ENCODE results near the gene TTC33.

DNA sequence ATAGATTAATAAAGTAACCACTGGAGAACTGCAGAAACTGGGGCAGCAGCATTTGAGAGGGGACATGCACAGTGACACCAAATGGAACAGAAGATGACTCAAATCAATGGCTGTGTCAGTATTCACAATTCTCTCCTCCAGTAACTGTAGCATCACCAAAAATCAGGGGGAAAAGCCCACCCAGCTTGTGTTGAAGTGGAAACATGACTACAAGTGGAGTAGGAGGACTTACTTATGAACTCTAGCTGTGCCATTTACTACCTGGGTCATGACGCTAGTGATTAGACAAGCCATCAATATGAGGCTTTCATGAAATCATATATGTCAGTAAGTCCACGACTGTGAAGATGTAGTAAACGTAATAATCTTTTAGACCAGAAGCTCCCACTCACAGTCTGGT lies 275.8 kb downstream of the TTC33 start:
- TF ChIP-seq, protein P1, sequence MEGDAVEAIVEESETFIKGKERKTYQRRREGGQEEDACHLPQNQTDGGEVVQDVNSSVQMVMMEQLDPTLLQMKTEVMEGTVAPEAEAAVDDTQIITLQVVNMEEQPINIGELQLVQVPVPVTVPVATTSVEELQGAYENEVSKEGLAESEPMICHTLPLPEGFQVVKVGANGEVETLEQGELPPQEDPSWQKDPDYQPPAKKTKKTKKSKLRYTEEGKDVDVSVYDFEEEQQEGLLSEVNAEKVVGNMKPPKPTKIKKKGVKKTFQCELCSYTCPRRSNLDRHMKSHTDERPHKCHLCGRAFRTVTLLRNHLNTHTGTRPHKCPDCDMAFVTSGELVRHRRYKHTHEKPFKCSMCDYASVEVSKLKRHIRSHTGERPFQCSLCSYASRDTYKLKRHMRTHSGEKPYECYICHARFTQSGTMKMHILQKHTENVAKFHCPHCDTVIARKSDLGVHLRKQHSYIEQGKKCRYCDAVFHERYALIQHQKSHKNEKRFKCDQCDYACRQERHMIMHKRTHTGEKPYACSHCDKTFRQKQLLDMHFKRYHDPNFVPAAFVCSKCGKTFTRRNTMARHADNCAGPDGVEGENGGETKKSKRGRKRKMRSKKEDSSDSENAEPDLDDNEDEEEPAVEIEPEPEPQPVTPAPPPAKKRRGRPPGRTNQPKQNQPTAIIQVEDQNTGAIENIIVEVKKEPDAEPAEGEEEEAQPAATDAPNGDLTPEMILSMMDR (IDR thresholded peaks at IDR 0.05; ENCODE audit: poor library complexity, severe bottlenecking): no peak
- TF ChIP-seq POLR2AphosphoS5 (IDR thresholded peaks at IDR 0.05) (no peak), EP300 (conservative IDR thresholded peaks at IDR 0.05; ENCODE audit: poor library complexity, severe bottlenecking) (no peak), SMC3 (conservative IDR thresholded peaks at IDR 0.05; ENCODE audit: poor library complexity) (no peak), RAD21 (conservative IDR thresholded peaks at IDR 0.05) (no peak)
- TF ChIP-seq, protein P2, sequence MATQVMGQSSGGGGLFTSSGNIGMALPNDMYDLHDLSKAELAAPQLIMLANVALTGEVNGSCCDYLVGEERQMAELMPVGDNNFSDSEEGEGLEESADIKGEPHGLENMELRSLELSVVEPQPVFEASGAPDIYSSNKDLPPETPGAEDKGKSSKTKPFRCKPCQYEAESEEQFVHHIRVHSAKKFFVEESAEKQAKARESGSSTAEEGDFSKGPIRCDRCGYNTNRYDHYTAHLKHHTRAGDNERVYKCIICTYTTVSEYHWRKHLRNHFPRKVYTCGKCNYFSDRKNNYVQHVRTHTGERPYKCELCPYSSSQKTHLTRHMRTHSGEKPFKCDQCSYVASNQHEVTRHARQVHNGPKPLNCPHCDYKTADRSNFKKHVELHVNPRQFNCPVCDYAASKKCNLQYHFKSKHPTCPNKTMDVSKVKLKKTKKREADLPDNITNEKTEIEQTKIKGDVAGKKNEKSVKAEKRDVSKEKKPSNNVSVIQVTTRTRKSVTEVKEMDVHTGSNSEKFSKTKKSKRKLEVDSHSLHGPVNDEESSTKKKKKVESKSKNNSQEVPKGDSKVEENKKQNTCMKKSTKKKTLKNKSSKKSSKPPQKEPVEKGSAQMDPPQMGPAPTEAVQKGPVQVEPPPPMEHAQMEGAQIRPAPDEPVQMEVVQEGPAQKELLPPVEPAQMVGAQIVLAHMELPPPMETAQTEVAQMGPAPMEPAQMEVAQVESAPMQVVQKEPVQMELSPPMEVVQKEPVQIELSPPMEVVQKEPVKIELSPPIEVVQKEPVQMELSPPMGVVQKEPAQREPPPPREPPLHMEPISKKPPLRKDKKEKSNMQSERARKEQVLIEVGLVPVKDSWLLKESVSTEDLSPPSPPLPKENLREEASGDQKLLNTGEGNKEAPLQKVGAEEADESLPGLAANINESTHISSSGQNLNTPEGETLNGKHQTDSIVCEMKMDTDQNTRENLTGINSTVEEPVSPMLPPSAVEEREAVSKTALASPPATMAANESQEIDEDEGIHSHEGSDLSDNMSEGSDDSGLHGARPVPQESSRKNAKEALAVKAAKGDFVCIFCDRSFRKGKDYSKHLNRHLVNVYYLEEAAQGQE (IDR thresholded peaks at IDR 0.05; ENCODE audit: borderline replicate concordance): no peak

All from neural cell (in vitro differentiated cells).